K562 (cell line): ENCODE data around the gene PRPF6. TPM values are rescaled to one million over a fixed set of nuclear protein-coding genes. Genes with fewer than 3 reads are reported as not detected.

Experiments
- ATAC-seq: fragments of 200-7000 bp; cut with Tn5 transposase; 3 replicates; pipeline ENCODE4 v1.9.1; 2020; ENCODE audit warnings: moderate library complexity
- BruUV-seq: library from RNA; stranded (reverse); fragments of 400-500 nt; replicated peaks from 2 replicates; lab custom pipeline; 2021; lab: Mats Ljungman, UMichigan
- CTCF ChIA-PET: fragments of 300-600 bp; formaldehyde crosslinking; extraction: SDS; loops from one replicate; lab custom pipeline; 2021; ENCODE audit warnings: low intra/inter-chr PET ratio; lab: Yijun Ruan, JAX
- POLR2A ChIA-PET: fragments of 300-600, 350-650 bp; sonication (Branson Sonifier 250); formaldehyde crosslinking; extraction: SDS; loops from one replicate; lab custom pipeline; 2021; ENCODE audit warnings: antibody characterized with exemption, inconsistent platforms; lab: Yijun Ruan, JAX
- DNase-seq, 4 experiments: peaks; one replicate each; pipeline versions ENCODE4 v3.0.0 to v3.0.0-alpha.2; 2011 to 2018; ENCODE audit warnings: low spot score in 3 of 4, mixed read lengths in 3 of 4; ENCODE audit errors: extremely low read depth in 1 of 4
- FAIRE-seq: peaks from 2 replicates; lab custom pipeline; 2011; peaks lifted over from hg19 to GRCh38; lab: Jason Lieb, UNC
- H2AFZ ChIP-seq: 2 replicates; pipeline ENCODE4 v1.6.0; 2011; ENCODE audit warnings: low read depth, low read length, control low read depth, inconsistent platforms
- H3K27ac ChIP-seq: fragments of 200-600 bp; 3 replicates; pipeline ENCODE4 v1.8.0; 2011; ENCODE audit warnings: low read depth, mild to moderate bottlenecking, control low read depth, inconsistent platforms, low read length, moderate library complexity, mixed read lengths; ENCODE audit errors: extremely low read depth
- H3K27me3 ChIP-seq, 2 experiments: fragments of 300-600 bp in 1 of 2; 2 replicates in 1 of 2; 3 replicates in 1 of 2; pipeline versions ENCODE4 v1.6.0 to v1.8.0; 2011; ENCODE audit warnings: inconsistent platforms in 2 of 2, low read length in 2 of 2, mild to moderate bottlenecking in 1 of 2, mixed read lengths in 1 of 2, moderate library complexity in 1 of 2; ENCODE audit not compliant: control insufficient read depth in 2 of 2, insufficient read depth in 2 of 2
- H3K36me3 ChIP-seq: fragments of 300-600 bp; 3 replicates; pipeline ENCODE4 v1.8.0; 2011; ENCODE audit warnings: mild to moderate bottlenecking, low read length, inconsistent platforms; ENCODE audit not compliant: control insufficient read depth, insufficient read depth
- H3K4me1 ChIP-seq, 2 experiments: fragments of 200-600 bp in 1 of 2; replicated peaks in 1 of 2; 2 replicates in 1 of 2; 3 replicates in 1 of 2; pipeline versions ENCODE4 v1.5.1 to v1.8.0; 2011; ENCODE audit warnings: inconsistent platforms in 2 of 2, low read length in 2 of 2, mild to moderate bottlenecking in 1 of 2, mixed read lengths in 1 of 2, moderate library complexity in 1 of 2; ENCODE audit not compliant: control insufficient read depth in 2 of 2, insufficient read depth in 2 of 2
- H3K4me2 ChIP-seq: 2 replicates; pipeline ENCODE4 v1.6.1; 2011; ENCODE audit warnings: low read length, control low read depth, inconsistent platforms, mixed read lengths; ENCODE audit not compliant: insufficient read depth
- H3K4me3 ChIP-seq: fragments of 200-600 bp; sonication (generic), shearing (Covaris generic); 2 replicates; pipeline ENCODE4 v1.5.1; 2016; ENCODE audit warnings: control low read depth, inconsistent platforms
- H3K79me2 ChIP-seq: fragments of 200-600 bp; 3 replicates; pipeline ENCODE4 v1.8.0; 2011; ENCODE audit warnings: low read length, inconsistent platforms; ENCODE audit not compliant: control insufficient read depth, insufficient read depth
- H3K9ac ChIP-seq, 2 experiments: 2 replicates each; pipeline versions ENCODE4 v1.6.0 to v1.6.1; 2011; ENCODE audit warnings: low read depth in 2 of 2, low read length in 2 of 2, control low read depth in 1 of 2, inconsistent platforms in 1 of 2, mild to moderate bottlenecking in 1 of 2, mixed read lengths in 1 of 2; ENCODE audit not compliant: insufficient read depth in 1 of 2
- H3K9me1 ChIP-seq: one replicate; pipeline ENCODE4 v1.6.0; 2011; ENCODE audit warnings: inconsistent platforms, mild to moderate bottlenecking, low read length, moderate library complexity; ENCODE audit not compliant: control insufficient read depth, insufficient read depth
- H3K9me3 ChIP-seq: replicated peaks from 2 replicates; pipeline ENCODE4 v1.5.1; 2011; ENCODE audit warnings: low read depth, low read length, inconsistent platforms; ENCODE audit not compliant: control insufficient read depth, insufficient read depth
- H4K20me1 ChIP-seq: replicated peaks from 2 replicates; pipeline ENCODE4 v1.6.1; 2011; ENCODE audit warnings: low read length, inconsistent platforms, mixed read lengths; ENCODE audit not compliant: control insufficient read depth, insufficient read depth
- ATF7 ChIP-seq: fragments of 450-650 bp; IDR thresholded peaks from 2 replicates; pipeline ENCODE4 v1.7.1; 2014; ENCODE audit warnings: mild to moderate bottlenecking, moderate library complexity
- CBFA2T3 ChIP-seq: fragments of 450-650 bp; IDR thresholded peaks from 2 replicates; pipeline ENCODE4 v1.6.1; 2017
- CBX2 ChIP-seq: fragments of 200-600 bp; sonication (generic); IDR thresholded peaks from one replicate; pipeline ENCODE4 v1.6.1; 2012; ENCODE audit warnings: mild to moderate bottlenecking, low read length, inconsistent platforms; ENCODE audit not compliant: insufficient read depth, poor library complexity, severe bottlenecking
- EP300 ChIP-seq: IDR thresholded peaks from 2 replicates; pipeline ENCODE4 v1.6.1; 2012; ENCODE audit warnings: low read length, improper control_type of control experiment
- MAFK ChIP-seq: IDR thresholded peaks from 2 replicates; pipeline ENCODE4 v1.6.1; 2011; ENCODE audit warnings: low read length, improper control_type of control experiment
- NFE2 ChIP-seq: IDR thresholded peaks from 2 replicates; pipeline ENCODE4 v1.6.1; 2014; ENCODE audit warnings: antibody characterized with exemption, low read depth
- NUFIP1 ChIP-seq: fragments of 450-650 bp; IDR thresholded peaks from 2 replicates; pipeline ENCODE4 v1.6.1; 2018; ENCODE audit not compliant: partially characterized antibody
- POLR2G ChIP-seq: fragments of 200-400 bp; formaldehyde crosslinking; IDR thresholded peaks from 2 replicates; pipeline ENCODE4 v1.6.1; 2017; ENCODE audit warnings: low read depth, mild to moderate bottlenecking, antibody characterized with exemption, low read length, moderate library complexity
- SMAD4 ChIP-seq: fragments of 250-450 bp; sonication (Bioruptor Pico); conservative IDR thresholded peaks from 2 replicates; pipeline ENCODE4 v1.8.0; 2021; ENCODE audit warnings: inconsistent platforms, mild to moderate bottlenecking, moderate library complexity
- TEAD1 ChIP-seq, 2 experiments: fragments of 450-650 bp in 1 of 2; sonication (generic) in 1 of 2; formaldehyde crosslinking; IDR thresholded peaks; 2 replicates each; pipeline versions ENCODE4 v1.4.0 to v1.8.0; 2020 to 2022; ENCODE audit warnings: mild to moderate bottlenecking in 2 of 2, missing genetic modification reagents in 1 of 2
- ZBTB7A ChIP-seq: IDR thresholded peaks from 2 replicates; pipeline ENCODE4 v1.6.1; 2011; ENCODE audit warnings: low read depth, mild to moderate bottlenecking, low read length, moderate library complexity, borderline replicate concordance; ENCODE audit not compliant: control insufficient read depth
- ZBTB8A ChIP-seq: fragments of 450-650 bp; IDR thresholded peaks from 2 replicates; pipeline ENCODE4 v1.6.1; 2018; ENCODE audit warnings: mild to moderate bottlenecking, moderate library complexity; ENCODE audit not compliant: partially characterized antibody
- ZC3H11A ChIP-seq: IDR thresholded peaks from 2 replicates; pipeline ENCODE4 v1.6.1; 2012; ENCODE audit warnings: low read depth, low read length, improper control_type of control experiment
- WGBS: fragments of 100-300 bp; shearing (Covaris generic); methylation state at CpG from one replicate; pipeline ENCODE4 v1.1.6; 2016; ENCODE audit warnings: low coverage, mixed read lengths; ENCODE audit not compliant: insufficient coverage; ENCODE audit errors: missing lambda C conversion rate; 5-methylcytosine and 5-hydroxymethylcytosine counted together
- in situ Hi-C: fragments of 300-500 bp; cut with MboI; formaldehyde crosslinking; loops from 4 replicates; pipeline ENCODE4 v1.15.0; 2018; ENCODE audit warnings: inconsistent platforms, mixed read lengths
- intact Hi-C: fragments of 100-400 bp; cut with micrococcal nuclease; formaldehyde crosslinking; loops from 2 replicates; pipeline ENCODE4 v1.14.2; 2022
- polyA plus RNA-seq, 8 experiments: library from polyadenylated mRNA; depleted of rRNA in 4 of 8; stranded (reverse) in 5 of 8; unstranded in 3 of 8; fragments of >200 nt; fragmentation: Nextera tagmentation in 2 of 8; fragmentation: Illumina TruSeq in 1 of 8; extraction: Ambion mirVana in 2 of 8; extraction: Trizol in 1 of 8; gene quantifications; 2 replicates each; pipeline versions ENCODE4 v1.2.1 to v1.2.3, GENCODE V29; 2011 to 2014; ENCODE audit warnings: inconsistent platforms in 1 of 8, missing spikeins in 1 of 8
- total RNA-seq, 7 experiments: library from RNA; depleted of rRNA in 6 of 7; stranded (reverse); fragments of >200 nt in 6 of 7; fragmentation: Illumina TruSeq in 2 of 7; extraction: Trizol in 2 of 7; gene quantifications; 2 replicates each; pipeline versions ENCODE4 v1.2.1 to v1.2.3, GENCODE V29; 2011 to 2021; ENCODE audit warnings: low replicate concordance in 1 of 7
- TF ChIP-seq, protein P1 (sequence below): fragments of 250-450 bp; sonication (Bioruptor Pico); IDR thresholded peaks from 2 replicates; pipeline ENCODE4 v1.6.1; 2021; ENCODE audit warnings: mild to moderate bottlenecking
- TF ChIP-seq, protein P2 (sequence below): fragments of 250-450 bp; sonication (Bioruptor Pico); IDR thresholded peaks from 2 replicates; pipeline ENCODE4 v1.4.0; 2020; ENCODE audit warnings: mild to moderate bottlenecking, moderate library complexity
- TF ChIP-seq, protein P3 (sequence below): fragments of 450-650 bp; IDR thresholded peaks from 2 replicates; pipeline ENCODE4 v1.6.1; 2016; ENCODE audit warnings: borderline replicate concordance

The PRPF6 gene
- total and polyA plus RNA-seq, 9 of the 15 experiments (the other 6 are each of a cell fraction or from before 2014, with no cell fraction given), result 4.2 to 83.2 (median 59.9) TPM

DNA sequence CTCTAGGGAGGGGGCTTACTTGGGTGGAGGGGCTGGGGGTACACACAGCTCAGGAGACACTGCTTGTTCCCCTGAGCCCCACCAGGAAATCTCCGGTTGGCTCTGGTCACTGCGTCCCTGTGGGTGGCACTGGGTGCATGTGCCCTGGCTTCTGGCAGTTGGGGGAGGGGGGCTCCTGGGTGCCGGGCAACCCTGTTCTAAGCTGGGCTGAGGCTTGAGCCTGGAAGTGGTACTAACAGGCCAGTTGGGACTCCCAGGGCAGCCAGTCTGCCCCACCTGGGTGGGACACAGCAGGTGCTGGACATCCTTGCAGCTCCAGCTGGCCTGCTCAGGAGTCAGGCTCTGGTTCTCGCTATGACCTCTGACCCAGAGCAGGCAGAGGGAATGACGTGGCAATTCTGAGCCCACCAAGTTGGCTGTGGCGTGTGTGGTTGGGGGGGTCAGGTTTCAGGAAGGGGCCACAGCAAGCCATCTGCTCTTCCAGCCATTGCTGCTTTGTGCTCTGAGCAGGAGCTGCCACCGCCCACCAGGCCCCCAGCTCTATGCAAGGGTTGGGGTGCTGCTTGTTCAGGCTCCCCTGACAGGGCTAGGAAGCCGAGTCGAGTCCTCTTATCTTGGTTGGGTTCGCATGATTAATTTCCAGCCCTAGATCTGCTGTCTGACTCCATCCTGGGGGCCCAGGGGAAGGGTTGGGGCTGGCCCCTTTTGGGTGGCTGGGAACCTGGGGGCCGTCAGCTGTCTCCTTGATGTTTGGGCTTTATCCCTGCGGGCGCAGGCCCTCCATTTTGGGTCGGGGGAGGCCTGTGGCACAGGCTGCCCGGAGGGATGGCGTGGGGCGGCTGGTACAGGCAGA is 55.6 kb downstream of the PRPF6 start:
- intact Hi-C loops (loop anchor here (5.0 kb wide), 2 partner anchors 86 to 499 kb away; partner anchors contain the start of gene PTK6), in situ Hi-C loops (no loop called here)
- Histone ChIP-seq H3K9me3 (no peaks in the 10 kb centered on the region), H3K4me1 (peaks cover 25 to 77% of the 10 kb centered on the region in 2 experiments), H3K27ac (peak overlapping the region; percentile 64), H3K36me3 (peaks cover 35% of the 10 kb centered on the region; the same call in 2 of the 3 replicates), H3K4me3 (no peak overlapping the region), H3K79me2 (no peaks in the 10 kb centered on the region), H3K27me3 (no peaks in the 10 kb centered on the region), H3K4me2 (peak overlapping the region; percentile 44; the same call in 1 of the 2 replicates), H2AFZ (0 out of 2 replicates have a peak overlapping the region, but pooled peaks have one; percentile 25), H3K9me1 (peaks cover 3% of the 10 kb centered on the region), H4K20me1 (no peaks in the 10 kb centered on the region), H3K9ac (peak overlapping the region; percentile 14 to 87)
- peak; percentile 55 to 78 (median 64) for DNase-seq
- ChIA-PET POLR2A (interaction anchor here (0.7 to 1.0 kb wide), 4 partner anchors 14 to 505 kb away, joined by 3 read pairs; partner anchors contain the start of gene RTEL1), CTCF (interaction anchor here (0.5 to 0.6 kb wide), 2 partner anchors 500 to 595 kb away, joined by 3 read pairs; no protein-coding TSS in a partner anchor)
- 42% methylated on average over 17 of the region's 17 CpGs for WGBS
- BruUV-seq, result no TSS peak
- ATAC-seq, result 0 out of 3 replicates have a peak, but pooled peaks have one; percentile 2
- FAIRE-seq, result peak; percentile 89
- peak; percentile 61 for TF ChIP-seq SMAD4 (CRISPR knock-in tag)
- TF ChIP-seq ZBTB8A, result no peak
- TF ChIP-seq, protein P1, sequence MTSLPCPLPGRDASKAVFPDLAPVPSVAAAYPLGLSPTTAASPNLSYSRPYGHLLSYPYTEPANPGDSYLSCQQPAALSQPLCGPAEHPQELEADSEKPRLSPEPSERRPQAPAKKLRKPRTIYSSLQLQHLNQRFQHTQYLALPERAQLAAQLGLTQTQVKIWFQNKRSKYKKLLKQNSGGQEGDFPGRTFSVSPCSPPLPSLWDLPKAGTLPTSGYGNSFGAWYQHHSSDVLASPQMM (CRISPR knock-in tag), result no peak
- TF ChIP-seq, protein P2, sequence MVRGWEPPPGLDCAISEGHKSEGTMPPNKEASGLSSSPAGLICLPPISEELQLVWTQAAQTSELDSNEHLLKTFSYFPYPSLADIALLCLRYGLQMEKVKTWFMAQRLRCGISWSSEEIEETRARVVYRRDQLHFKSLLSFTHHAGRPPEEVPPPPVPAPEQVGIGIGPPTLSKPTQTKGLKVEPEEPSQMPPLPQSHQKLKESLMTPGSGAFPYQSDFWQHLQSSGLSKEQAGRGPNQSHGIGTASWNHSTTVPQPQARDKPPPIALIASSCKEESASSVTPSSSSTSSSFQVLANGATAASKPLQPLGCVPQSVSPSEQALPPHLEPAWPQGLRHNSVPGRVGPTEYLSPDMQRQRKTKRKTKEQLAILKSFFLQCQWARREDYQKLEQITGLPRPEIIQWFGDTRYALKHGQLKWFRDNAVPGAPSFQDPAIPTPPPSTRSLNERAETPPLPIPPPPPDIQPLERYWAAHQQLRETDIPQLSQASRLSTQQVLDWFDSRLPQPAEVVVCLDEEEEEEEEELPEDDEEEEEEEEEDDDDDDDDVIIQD (CRISPR knock-in tag), result no peak
- TF ChIP-seq POLR2G, result 0 out of 2 replicates have a peak, but pooled peaks have one; percentile 45
- peak; percentile 67; the same call in 1 of the 2 replicates for TF ChIP-seq ZBTB7A
- peak; percentile 29; the same call in 1 of the 2 replicates for TF ChIP-seq CBFA2T3
- TF ChIP-seq CBX2, result no peak
- TF ChIP-seq TEAD1 (CRISPR knock-in tag; IDR thresholded peaks at IDR 0.05), result no peak
- TF ChIP-seq NFE2, result peak; percentile 85
- no peak for TF ChIP-seq EP300
- TF ChIP-seq ATF7, result no peak
- TF ChIP-seq NUFIP1, result no peak
- TF ChIP-seq, protein P3, sequence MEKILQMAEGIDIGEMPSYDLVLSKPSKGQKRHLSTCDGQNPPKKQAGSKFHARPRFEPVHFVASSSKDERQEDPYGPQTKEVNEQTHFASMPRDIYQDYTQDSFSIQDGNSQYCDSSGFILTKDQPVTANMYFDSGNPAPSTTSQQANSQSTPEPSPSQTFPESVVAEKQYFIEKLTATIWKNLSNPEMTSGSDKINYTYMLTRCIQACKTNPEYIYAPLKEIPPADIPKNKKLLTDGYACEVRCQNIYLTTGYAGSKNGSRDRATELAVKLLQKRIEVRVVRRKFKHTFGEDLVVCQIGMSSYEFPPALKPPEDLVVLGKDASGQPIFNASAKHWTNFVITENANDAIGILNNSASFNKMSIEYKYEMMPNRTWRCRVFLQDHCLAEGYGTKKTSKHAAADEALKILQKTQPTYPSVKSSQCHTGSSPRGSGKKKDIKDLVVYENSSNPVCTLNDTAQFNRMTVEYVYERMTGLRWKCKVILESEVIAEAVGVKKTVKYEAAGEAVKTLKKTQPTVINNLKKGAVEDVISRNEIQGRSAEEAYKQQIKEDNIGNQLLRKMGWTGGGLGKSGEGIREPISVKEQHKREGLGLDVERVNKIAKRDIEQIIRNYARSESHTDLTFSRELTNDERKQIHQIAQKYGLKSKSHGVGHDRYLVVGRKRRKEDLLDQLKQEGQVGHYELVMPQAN, result no peak
- TF ChIP-seq MAFK, result peak; percentile 23; the same call in 1 of the 2 replicates
- TF ChIP-seq ZC3H11A, result no peak
